Tibial nerve (tissue), 4 donors: ENCODE results near the gene DHX40. TPM values are rescaled to one million over a fixed set of nuclear protein-coding genes. Genes with fewer than 3 reads are reported as not detected.
A peak's percentile ranks its signal among the peaks of the same experiment; 100 is the strongest.
"Not testable (repeated sequence)": the region's sequence is repeated elsewhere in the genome, so short reads cannot be mapped to it uniquely, and the experiment has no call there.

ENCODE experiments used
- DNase-seq, 2 donors: peaks; one replicate each; pipeline ENCODE4 v3.0.0-alpha.2; 2019; ENCODE audit warnings: low spot score in 2 of 2
- H3K27ac ChIP-seq, 4 donors: fragments of 200-600 bp; sonication (generic) in 3 of 4; one replicate each; pipeline ENCODE4 v1.5.1; 2017 to 2019; ENCODE audit warnings: mild to moderate bottlenecking in 1 of 4
- H3K27me3 ChIP-seq, 2 donors: fragments of 200-600 bp; sonication (generic) in 1 of 2; one replicate each; pipeline versions ENCODE4 v1.5.1 to v1.6.0; 2017 to 2019
- H3K36me3 ChIP-seq, 3 donors: fragments of 200-600 bp; sonication (generic); one replicate each; pipeline ENCODE4 v1.5.1; 2018 to 2019
- H3K4me1 ChIP-seq, 4 donors: fragments of 200-600 bp; sonication (generic) in 3 of 4; one replicate each; pipeline ENCODE4 v1.5.1; 2017 to 2019
- H3K4me3 ChIP-seq, 4 donors: fragments of 200-600 bp; sonication (generic) in 3 of 4; one replicate each; pipeline ENCODE4 v1.5.1; 2017 to 2019; ENCODE audit warnings: mild to moderate bottlenecking in 1 of 4, moderate library complexity in 1 of 4
- H3K9me3 ChIP-seq, 4 donors: fragments of 200-600 bp; sonication (generic) in 3 of 4; one replicate each; pipeline ENCODE4 v1.5.1; 2017 to 2019
- CTCF ChIP-seq, 5 experiments: fragments of 200-600 bp in 3 of 5; fragments of 450-650 bp in 2 of 5; sonication (generic) in 3 of 5; IDR thresholded peaks; one replicate each; pipeline ENCODE4 v1.5.1; 2016 to 2019; ENCODE audit warnings: antibody characterized with exemption in 5 of 5, mild to moderate bottlenecking in 3 of 5, moderate library complexity in 2 of 5
- EP300 ChIP-seq, 2 donors: sonication (generic); formaldehyde crosslinking; IDR thresholded peaks; one replicate each; pipeline ENCODE4 v1.6.1; 2017; ENCODE audit warnings: antibody characterized with exemption in 2 of 2, mild to moderate bottlenecking in 1 of 2
- POLR2A ChIP-seq, 2 donors: fragments of 450-650 bp; IDR thresholded peaks; one replicate each; pipeline ENCODE4 v1.6.1; 2017; ENCODE audit warnings: antibody characterized with exemption in 2 of 2, mild to moderate bottlenecking in 2 of 2, moderate library complexity in 2 of 2
- WGBS, 2 donors: methylation state at CpG; one replicate each; pipeline ENCODE4 v1.1.5; 2018; 5-methylcytosine and 5-hydroxymethylcytosine counted together
- total RNA-seq, 4 donors: library from RNA; depleted of rRNA; stranded (reverse); fragments of >200 nt; gene quantifications; one replicate each; pipeline ENCODE4 v1.1.0, GENCODE V29; 2016

DHX40 gene
- 10 to 100 TPM; 31.2 to 38.5 (median 33.5) TPM for total RNA-seq

DNA sequence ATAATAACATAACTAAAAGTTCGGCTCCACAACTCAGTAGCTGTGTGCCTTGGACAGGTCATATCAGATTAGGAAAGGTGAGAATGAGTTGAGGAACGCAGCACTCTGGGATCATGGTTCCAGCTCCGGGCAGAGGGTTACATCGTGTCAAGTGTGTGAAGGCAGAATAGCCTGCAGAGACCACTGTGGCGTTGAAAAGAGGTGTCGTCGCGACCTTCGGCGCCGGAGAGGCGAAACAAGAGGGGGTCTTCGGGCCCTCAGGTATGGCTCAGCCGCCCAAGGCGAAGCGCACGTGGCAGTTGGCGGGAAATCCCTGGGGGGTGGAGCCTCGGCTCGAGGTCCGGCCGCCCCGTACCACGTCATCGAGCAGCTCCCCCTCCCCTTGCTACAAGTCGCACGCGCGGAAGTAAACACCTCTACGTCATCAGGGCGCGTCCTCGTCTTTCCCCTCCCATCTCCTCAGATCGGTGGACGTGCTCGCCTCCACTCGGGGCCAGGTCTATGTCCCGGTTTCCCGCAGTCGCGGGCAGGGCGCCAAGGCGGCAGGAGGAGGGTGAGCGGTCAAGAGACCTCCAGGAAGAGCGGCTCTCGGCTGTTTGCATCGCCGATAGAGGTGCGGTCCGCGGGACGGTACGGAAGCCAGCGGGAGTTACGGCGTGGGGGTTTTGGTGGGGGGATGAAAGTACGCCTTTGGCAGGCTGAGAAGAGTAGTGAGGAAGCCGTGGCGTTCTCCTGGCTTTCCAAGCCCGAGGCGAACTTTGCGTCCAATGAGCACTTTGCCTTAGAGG is at the start of gene DHX40:
Gene DHX40, plus strand, starts transcription at position 440 of the 788 bp plus-strand sequence. Its CDS starts 62 bp downstream, at position 502.
- peak within 1 kb of the TSS; percentile 87 to 92 (median 91) for H3K27ac ChIP-seq

GRCh38 chr17:59516451-59516850 is 49.0 kb upstream of the DHX40 start:
- WGBS, 2 donors: 78 to 83% methylated on average over 2 of the region's 2 CpGs
- H3K27ac ChIP-seq: no peak overlapping the region

More for the DNA sequence above, at the start of gene DHX40:
- peak within 1 kb of the TSS; percentile 84 to 92 (median 86) for H3K4me3 ChIP-seq
- H3K36me3 ChIP-seq: peaks cover 0 to 6% (median 0%) of the 10 kb centered on the region in 3 donors
- peak; percentile 88 to 93 for DNase-seq
- H3K9me3 ChIP-seq: no peaks in the 10 kb centered on the region
- peak; percentile 39 to 92 for TF ChIP-seq EP300 (IDR thresholded peaks at IDR 0.05)
- peak in 2 of 5 experiments; percentile 21 to 28 for TF ChIP-seq CTCF (IDR thresholded peaks at IDR 0.05)
- TF ChIP-seq POLR2A (IDR thresholded peaks at IDR 0.05): peak in 1 of 2 donors; percentile 60
- peaks cover 0 to 22% (median 6%) of the 10 kb centered on the region in 4 donors for H3K4me1 ChIP-seq
- H3K27me3 ChIP-seq: no peaks in the 10 kb centered on the region
- WGBS, 2 donors: 12 to 15% methylated on average over 35 to 49 of the region's 62 CpGs

GRCh38 chr17:59519132-59519531 is 46.3 kb upstream of the DHX40 start:
- Histone ChIP-seq H3K9me3 (no peaks in the 10 kb centered on the region), H3K4me1 (peaks cover 0 to 20% (median 7%) of the 10 kb centered on the region in 4 donors), H3K27me3 (no peaks in the 10 kb centered on the region), H3K27ac (no peak overlapping the region), H3K4me3 (no peak overlapping the region), H3K36me3 (no peaks in the 10 kb centered on the region)
- no peak for TF ChIP-seq EP300 (IDR thresholded peaks at IDR 0.05)
- no peak for TF ChIP-seq CTCF (IDR thresholded peaks at IDR 0.05)
- no peak for TF ChIP-seq POLR2A (IDR thresholded peaks at IDR 0.05)
- 87 to 90% methylated on average over 2 of the region's 2 CpGs for WGBS, 2 donors
- DNase-seq: no peak

More at GRCh38 chr17:59516451-59516850, 49.0 kb upstream of the DHX40 start:
- Histone ChIP-seq H3K4me1 (peaks cover 0 to 28% (median 8%) of the 10 kb centered on the region in 4 donors), H3K36me3 (no peaks in the 10 kb centered on the region), H3K9me3 (no peaks in the 10 kb centered on the region), H3K4me3 (no peak overlapping the region), H3K27me3 (no peaks in the 10 kb centered on the region)
- DNase-seq: no peak
- TF ChIP-seq POLR2A (IDR thresholded peaks at IDR 0.05) (no peak), CTCF (IDR thresholded peaks at IDR 0.05) (no peak)

DNA sequence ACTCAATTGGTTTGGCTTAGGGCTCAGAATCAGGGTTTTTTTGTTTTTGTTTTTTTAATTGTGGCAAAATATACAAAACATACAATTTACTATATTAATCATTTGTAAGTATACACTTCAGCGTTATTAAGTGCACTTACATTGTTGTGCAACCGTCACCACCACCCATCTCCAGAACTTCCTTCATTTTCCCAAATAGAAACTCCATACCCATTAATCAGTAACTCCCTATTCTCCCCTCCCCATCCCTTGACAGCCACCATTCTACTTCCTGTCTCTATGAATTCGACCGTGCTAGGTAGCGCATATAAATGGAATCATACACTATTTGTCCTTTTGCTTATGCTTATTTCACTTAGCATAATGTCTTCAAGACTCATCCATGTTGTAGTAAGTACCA is 45.2 kb upstream of the DHX40 start:
- no peaks in the 10 kb centered on the region for H3K27me3 ChIP-seq
- no peaks in the 10 kb centered on the region for H3K9me3 ChIP-seq
- TF ChIP-seq POLR2A (IDR thresholded peaks at IDR 0.05) (no peak), CTCF (IDR thresholded peaks at IDR 0.05) (no peak), EP300 (IDR thresholded peaks at IDR 0.05) (no peak)
- no peak for DNase-seq
- WGBS, 2 donors: 75 to 84% methylated on average over 5 of the region's 5 CpGs
- no peaks in the 10 kb centered on the region for H3K36me3 ChIP-seq
- no peak overlapping the region for H3K27ac ChIP-seq
- no peak overlapping the region for H3K4me3 ChIP-seq
- peaks cover 0 to 9% (median 2%) of the 10 kb centered on the region in 4 donors for H3K4me1 ChIP-seq

GRCh38 chr17:59521465-59522126 is 43.8 kb upstream of the DHX40 start:
- WGBS, 2 donors: 50 to 54% methylated on average over 12 of the region's 12 CpGs
- no peaks in the 10 kb centered on the region for H3K36me3 ChIP-seq
- no peaks in the 10 kb centered on the region for H3K9me3 ChIP-seq
- DNase-seq: peak in 1 of 2 donors; percentile 42
- H3K27ac ChIP-seq: no peak overlapping the region
- H3K27me3 ChIP-seq: no peaks in the 10 kb centered on the region
- H3K4me3 ChIP-seq: no peak overlapping the region
- H3K4me1 ChIP-seq: peaks cover 0 to 8% (median 2%) of the 10 kb centered on the region in 4 donors
- TF ChIP-seq POLR2A (IDR thresholded peaks at IDR 0.05): no peak
- no peak for TF ChIP-seq EP300 (IDR thresholded peaks at IDR 0.05)
- peak; percentile 70 to 92 (median 85) for TF ChIP-seq CTCF (IDR thresholded peaks at IDR 0.05)

DNA sequence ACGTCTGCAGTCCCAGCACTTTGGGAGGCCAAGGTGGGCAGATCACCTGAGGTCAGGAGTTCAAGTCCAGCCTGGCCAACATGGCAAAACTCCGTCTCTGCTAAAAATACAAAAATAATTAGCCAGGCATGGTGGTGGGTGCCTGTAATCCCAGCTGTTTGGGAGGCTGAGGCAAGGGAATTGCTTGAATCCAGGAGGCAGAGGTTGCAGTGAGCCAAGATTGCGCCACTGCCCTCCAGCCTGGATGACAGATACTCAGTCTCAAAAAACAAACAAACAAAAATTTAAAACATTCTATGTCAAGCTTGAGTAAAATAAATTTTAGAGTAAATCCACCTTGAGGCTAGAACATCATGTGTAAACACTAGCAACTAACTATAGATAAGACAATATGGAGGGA is 40.5 kb upstream of the DHX40 start:
- not testable (repeated sequence) for H3K4me1 ChIP-seq, H3K9me3 ChIP-seq, H3K36me3 ChIP-seq, H3K4me3 ChIP-seq, DNase-seq, H3K27ac ChIP-seq, H3K27me3 ChIP-seq
- 73 to 85% methylated on average over 3 of the region's 3 CpGs for WGBS, 2 donors
